GM12878 (cell line): ENCODE data around the gene UNC119. TPM values are rescaled to one million over a fixed set of nuclear protein-coding genes. Genes with fewer than 3 reads are reported as not detected.
A peak's percentile ranks its signal among the peaks of the same experiment; 100 is the strongest.

Experiments used
- BHLHE40 ChIP-seq, 2 experiments: fragments of 450-650 bp in 1 of 2; IDR thresholded peaks; 2 replicates each; pipeline ENCODE4 v1.6.1; 2011 to 2017; ENCODE audit warnings: low read depth in 2 of 2, borderline replicate concordance in 1 of 2, improper control_type of control experiment in 1 of 2, low read length in 1 of 2, mild to moderate bottlenecking in 1 of 2
- CBX5 ChIP-seq: sonication (generic); IDR thresholded peaks from 2 replicates; pipeline ENCODE4 v1.6.1; 2016; ENCODE audit warnings: low read depth, moderate library complexity, mild to moderate bottlenecking, inconsistent platforms
- CREM ChIP-seq: IDR thresholded peaks from 2 replicates; pipeline ENCODE4 v1.6.1; 2014; ENCODE audit warnings: antibody characterized with exemption, low read depth
- DPF2 ChIP-seq: fragments of 450-650 bp; IDR thresholded peaks from 2 replicates; pipeline ENCODE4 v1.6.1; 2017; ENCODE audit warnings: mild to moderate bottlenecking
- IRF4 ChIP-seq: IDR thresholded peaks from 2 replicates; pipeline ENCODE4 v1.6.1; 2011; ENCODE audit warnings: low read depth, low read length
- MLLT1 ChIP-seq: fragments of 450-650 bp; IDR thresholded peaks from 2 replicates; pipeline ENCODE4 v1.6.1; 2016; ENCODE audit warnings: mild to moderate bottlenecking
- NFYB ChIP-seq: IDR thresholded peaks from 2 replicates; pipeline ENCODE4 v1.6.1; 2011; ENCODE audit warnings: low read depth, mild to moderate bottlenecking, low read length, improper control_type of control experiment, moderate library complexity; ENCODE audit not compliant: insufficient read depth
- PBX3 ChIP-seq: IDR thresholded peaks from 2 replicates; pipeline ENCODE4 v1.6.1; 2011; ENCODE audit warnings: mild to moderate bottlenecking, low read depth, low read length, moderate library complexity; ENCODE audit not compliant: insufficient replicate concordance
- POLR2A ChIP-seq: IDR thresholded peaks from 2 replicates; pipeline ENCODE4 v1.6.1; 2011; ENCODE audit warnings: low read depth, mild to moderate bottlenecking, low read length
- RAD51 ChIP-seq: fragments of 450-650 bp; IDR thresholded peaks from 2 replicates; pipeline ENCODE4 v1.6.1; 2016; ENCODE audit warnings: moderate library complexity, mild to moderate bottlenecking, inconsistent platforms
- RELB ChIP-seq: fragments of 450-650 bp; IDR thresholded peaks from 2 replicates; pipeline ENCODE4 v1.6.1; 2017; ENCODE audit warnings: low read depth, mild to moderate bottlenecking, moderate library complexity
- REST ChIP-seq: IDR thresholded peaks from 2 replicates; pipeline ENCODE4 v1.6.1; 2012; ENCODE audit warnings: mild to moderate bottlenecking, low read depth, low read length
- SIX5 ChIP-seq: IDR thresholded peaks from 2 replicates; pipeline ENCODE4 v1.6.1; 2011; ENCODE audit warnings: mild to moderate bottlenecking, low read depth, low read length, moderate library complexity; ENCODE audit not compliant: severe bottlenecking
- TBL1XR1 ChIP-seq: IDR thresholded peaks from 2 replicates; pipeline ENCODE4 v1.6.1; 2012; ENCODE audit warnings: low read depth, low read length, improper control_type of control experiment
- TCF12 ChIP-seq: IDR thresholded peaks from 2 replicates; pipeline ENCODE4 v1.6.1; 2011; ENCODE audit warnings: low read depth, mild to moderate bottlenecking, low read length
- WRNIP1 ChIP-seq: IDR thresholded peaks from 2 replicates; pipeline ENCODE4 v1.6.1; 2011; ENCODE audit warnings: low read depth, low read length, improper control_type of control experiment, borderline replicate concordance
- ZNF592 ChIP-seq: fragments of 450-650 bp; IDR thresholded peaks from 2 replicates; pipeline ENCODE4 v1.6.1; 2017; ENCODE audit warnings: mild to moderate bottlenecking, moderate library complexity
- polyA plus RNA-seq, 11 experiments: library from polyadenylated mRNA; depleted of rRNA in 4 of 11; unstranded in 6 of 11; stranded (reverse) in 5 of 11; fragments of >200 nt; fragmentation: Nextera tagmentation in 4 of 11; fragmentation: Illumina TruSeq in 1 of 11; extraction: Ambion mirVana in 4 of 11; extraction: Trizol in 1 of 11; gene quantifications; 1 replicate in 1 of 11; 2 replicates in 10 of 11; pipeline versions ENCODE4 v1.2.1 to v1.2.3, GENCODE V29; 2011 to 2016; ENCODE audit warnings: inconsistent platforms in 2 of 11, missing spikeins in 2 of 11, low read depth in 1 of 11
- total RNA-seq, 4 experiments: library from RNA; depleted of rRNA in 3 of 4; stranded (reverse); fragments of >200 nt in 3 of 4; fragmentation: Illumina TruSeq in 1 of 4; extraction: Trizol in 1 of 4; gene quantifications; 2 replicates each; pipeline versions ENCODE4 v1.2.1 to v1.2.3, GENCODE V29; 2013 to 2021

Gene UNC119
- total and polyA plus RNA-seq, 10 of the 15 experiments (the other 5 are each of a cell fraction or from before 2014, with no cell fraction given), result 2.7 to 436 (median 57.8) TPM

GRCh38 chr17:28571361-28572122, 19.1 kb upstream of the UNC119 start, which contains the start of gene PIGS (continued):
- TF ChIP-seq ZNF592 (no peak), CBX5 (no peak), BHLHE40 (IDR thresholded peaks at IDR 0.05; ENCODE audit: borderline replicate concordance in 1 of 2, low read depth in 2 of 2, low read length in 1 of 2) (peak; percentile 17 to 31; a peak in 2 of 4 replicates), SIX5 (no peak), POLR2A (peak; percentile 94), DPF2 (no peak), TBL1XR1 (no peak), WRNIP1 (no peak), RELB (peak; percentile 62), RAD51 (no peak), CREM (0 out of 2 replicates have a peak, but pooled peaks have one; percentile 4), MLLT1 (no peak), TCF12 (no peak), NFYB (peak; percentile 80; the same call in 1 of the 2 replicates), PBX3 (no peak), REST (no peak), IRF4 (no peak)
